HepG2 (cell line): ENCODE measurements around the gene FANCG. TPM values are rescaled to one million over a fixed set of nuclear protein-coding genes. Genes with fewer than 3 reads are reported as not detected.
A peak's percentile ranks its signal among the peaks of the same experiment; 100 is the strongest.

ENCODE experiments used
- ARID2 ChIP-seq: sonication (generic); formaldehyde crosslinking; IDR thresholded peaks from 2 replicates; pipeline ENCODE4 v1.8.1; 2022; ENCODE audit warnings: mild to moderate bottlenecking, missing genetic modification reagents, borderline replicate concordance
- MAZ ChIP-seq, 2 experiments: sonication (generic) in 1 of 2; formaldehyde crosslinking in 1 of 2; IDR thresholded peaks; 2 replicates each; pipeline versions ENCODE4 v1.5.0 to v1.6.1; 2012 to 2020; ENCODE audit warnings: low read depth in 2 of 2, mild to moderate bottlenecking in 2 of 2, borderline replicate concordance in 1 of 2, improper control_type of control experiment in 1 of 2, low read length in 1 of 2, missing genetic modification reagents in 1 of 2, moderate library complexity in 1 of 2
- NCOA5 ChIP-seq: sonication (generic); formaldehyde crosslinking; IDR thresholded peaks from 2 replicates; pipeline ENCODE4 v1.4.0; 2020; ENCODE audit warnings: missing genetic modification reagents
- U2AF1 ChIP-seq: fragments of 200-400 bp; formaldehyde crosslinking; optimal IDR thresholded peaks from 2 replicates; pipeline ENCODE3; 2017; ENCODE audit warnings: mild to moderate bottlenecking, low read depth, low read length
- ZFP90 ChIP-seq: sonication (generic); formaldehyde crosslinking; IDR thresholded peaks from 2 replicates; pipeline ENCODE4 v1.8.0; 2022; ENCODE audit warnings: missing genetic modification reagents, mild to moderate bottlenecking, inconsistent platforms, borderline replicate concordance
- ZNF138 ChIP-seq: sonication (generic); formaldehyde crosslinking; IDR thresholded peaks from 2 replicates; pipeline ENCODE4 v1.5.0; 2020; ENCODE audit warnings: mild to moderate bottlenecking, low read depth, missing genetic modification reagents
- ZNF333 ChIP-seq: sonication (generic); formaldehyde crosslinking; IDR thresholded peaks from 2 replicates; pipeline ENCODE4 v1.4.0; 2020; ENCODE audit warnings: mild to moderate bottlenecking, missing genetic modification reagents, borderline replicate concordance
- ZNF367 ChIP-seq: sonication (generic); formaldehyde crosslinking; IDR thresholded peaks from 2 replicates; pipeline ENCODE4 v1.4.0; 2020; ENCODE audit warnings: missing genetic modification reagents, borderline replicate concordance
- ZNF558 ChIP-seq: sonication (generic); formaldehyde crosslinking; IDR thresholded peaks from 2 replicates; pipeline ENCODE4 v1.9.0; 2022; ENCODE audit warnings: mild to moderate bottlenecking, missing genetic modification reagents, borderline replicate concordance
- ZSCAN20 ChIP-seq: sonication (generic); formaldehyde crosslinking; IDR thresholded peaks from 2 replicates; pipeline ENCODE4 v1.4.0; 2020; ENCODE audit warnings: missing genetic modification reagents, mild to moderate bottlenecking, borderline replicate concordance
- ZZZ3 ChIP-seq: sonication (generic); formaldehyde crosslinking; IDR thresholded peaks from 2 replicates; pipeline ENCODE4 v1.4.0; 2020; ENCODE audit warnings: missing genetic modification reagents, mild to moderate bottlenecking, borderline replicate concordance
- polyA plus RNA-seq, 8 experiments: library from polyadenylated mRNA; depleted of rRNA in 3 of 8; stranded (reverse) in 7 of 8; unstranded in 1 of 8; fragments of >200 nt; fragmentation: Illumina TruSeq in 4 of 8; extraction: Trizol in 4 of 8; gene quantifications; 2 replicates each; pipeline versions ENCODE4 v1.2.1 to v1.2.3, GENCODE V29; 2011 to 2016; ENCODE audit warnings: low read depth in 4 of 8, missing spikeins in 1 of 8, mixed read lengths in 1 of 8; ENCODE audit not compliant: insufficient read depth in 1 of 8
- total RNA-seq, 5 experiments: library from RNA; depleted of rRNA; stranded (reverse); fragments of >200 nt; fragmentation: Illumina TruSeq; extraction: Trizol; gene quantifications; 2 replicates each; pipeline ENCODE4 v1.2.3, GENCODE V29; 2016; ENCODE audit warnings: low read depth in 1 of 5
- TF ChIP-seq, protein P1 (sequence below): sonication (generic); formaldehyde crosslinking; IDR thresholded peaks from 2 replicates; pipeline ENCODE4 v1.9.0; 2022; ENCODE audit warnings: low read depth, missing genetic modification reagents
- TF ChIP-seq, protein P2 (sequence below): sonication (generic); formaldehyde crosslinking; IDR thresholded peaks from 2 replicates; pipeline ENCODE4 v1.8.1; 2023; ENCODE audit warnings: mild to moderate bottlenecking, inconsistent platforms, moderate library complexity, missing genetic modification reagents, borderline replicate concordance
- TF ChIP-seq, protein P3 (sequence below): sonication (generic); formaldehyde crosslinking; IDR thresholded peaks from 2 replicates; pipeline ENCODE4 v1.4.0; 2020; ENCODE audit warnings: mild to moderate bottlenecking, missing genetic modification reagents
- TF ChIP-seq, protein P4 (sequence below): sonication (generic); formaldehyde crosslinking; IDR thresholded peaks from 2 replicates; pipeline ENCODE4 v1.4.0; 2020; ENCODE audit warnings: mild to moderate bottlenecking, missing genetic modification reagents
- TF ChIP-seq, protein P5 (sequence below): sonication (generic); formaldehyde crosslinking; IDR thresholded peaks from 2 replicates; pipeline ENCODE4 v1.5.0; 2020; ENCODE audit warnings: mild to moderate bottlenecking, missing genetic modification reagents

Gene FANCG
- total and polyA plus RNA-seq, 2 of the 13 experiments (the other 11 are each of a cell fraction or from before 2014, with no cell fraction given): 14.4 to 45.1 TPM

DNA sequence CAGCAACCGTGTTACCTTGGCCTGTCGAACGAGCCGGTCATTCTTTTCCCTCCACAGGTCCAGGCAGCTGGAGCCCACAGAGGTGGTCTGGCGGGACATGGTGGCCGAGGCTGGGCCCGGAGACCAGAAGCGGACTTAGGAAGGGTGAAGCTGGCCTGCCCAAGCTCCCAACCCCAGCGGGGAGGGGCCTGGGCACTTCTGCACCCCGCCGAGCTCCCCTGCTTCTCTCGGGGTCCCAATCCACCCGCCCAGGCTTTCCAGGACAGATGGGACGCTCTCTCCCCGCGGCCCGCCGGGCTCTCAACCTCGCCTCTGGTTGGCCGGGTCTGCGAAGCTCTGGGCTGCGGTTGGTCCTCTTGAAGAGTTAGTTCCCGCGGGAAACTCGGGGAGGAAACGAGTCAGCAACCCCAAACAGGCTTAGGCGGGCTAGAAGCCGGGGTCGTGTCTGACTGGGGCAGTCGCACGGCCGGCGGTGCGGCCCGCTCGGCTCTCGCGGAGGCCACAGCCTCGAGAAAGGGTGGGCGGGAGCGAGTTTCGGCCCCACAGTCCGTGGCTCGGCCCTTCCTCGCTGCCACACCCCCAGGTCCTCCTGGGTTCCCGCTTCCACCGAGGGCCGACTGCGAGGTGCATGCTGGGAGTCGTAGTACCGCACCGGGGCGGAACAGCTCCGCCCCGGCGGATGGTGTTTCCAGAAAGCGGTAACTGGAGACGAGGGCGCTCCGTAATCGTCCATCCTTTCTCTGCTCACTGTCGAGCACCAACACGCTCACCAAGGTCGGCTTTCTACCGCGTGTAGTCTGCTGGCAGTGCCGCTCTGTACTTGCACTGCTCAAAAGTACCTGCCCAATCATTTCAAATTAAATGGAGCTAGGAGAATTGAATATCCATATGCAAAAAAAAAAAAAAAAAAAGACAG lies at the start of gene FANCG (continued):
- TF ChIP-seq, protein P1, sequence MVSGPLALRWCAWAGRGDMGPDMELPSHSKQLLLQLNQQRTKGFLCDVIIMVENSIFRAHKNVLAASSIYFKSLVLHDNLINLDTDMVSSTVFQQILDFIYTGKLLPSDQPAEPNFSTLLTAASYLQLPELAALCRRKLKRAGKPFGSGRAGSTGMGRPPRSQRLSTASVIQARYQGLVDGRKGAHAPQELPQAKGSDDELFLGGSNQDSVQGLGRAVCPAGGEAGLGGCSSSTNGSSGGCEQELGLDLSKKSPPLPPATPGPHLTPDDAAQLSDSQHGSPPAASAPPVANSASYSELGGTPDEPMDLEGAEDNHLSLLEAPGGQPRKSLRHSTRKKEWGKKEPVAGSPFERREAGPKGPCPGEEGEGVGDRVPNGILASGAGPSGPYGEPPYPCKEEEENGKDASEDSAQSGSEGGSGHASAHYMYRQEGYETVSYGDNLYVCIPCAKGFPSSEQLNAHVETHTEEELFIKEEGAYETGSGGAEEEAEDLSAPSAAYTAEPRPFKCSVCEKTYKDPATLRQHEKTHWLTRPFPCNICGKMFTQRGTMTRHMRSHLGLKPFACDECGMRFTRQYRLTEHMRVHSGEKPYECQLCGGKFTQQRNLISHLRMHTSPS (CRISPR knock-in tag): 0 out of 2 replicates have a peak, but pooled peaks have one; percentile 46
- no peak for TF ChIP-seq ZNF558 (CRISPR knock-in tag)
- TF ChIP-seq, protein P2, sequence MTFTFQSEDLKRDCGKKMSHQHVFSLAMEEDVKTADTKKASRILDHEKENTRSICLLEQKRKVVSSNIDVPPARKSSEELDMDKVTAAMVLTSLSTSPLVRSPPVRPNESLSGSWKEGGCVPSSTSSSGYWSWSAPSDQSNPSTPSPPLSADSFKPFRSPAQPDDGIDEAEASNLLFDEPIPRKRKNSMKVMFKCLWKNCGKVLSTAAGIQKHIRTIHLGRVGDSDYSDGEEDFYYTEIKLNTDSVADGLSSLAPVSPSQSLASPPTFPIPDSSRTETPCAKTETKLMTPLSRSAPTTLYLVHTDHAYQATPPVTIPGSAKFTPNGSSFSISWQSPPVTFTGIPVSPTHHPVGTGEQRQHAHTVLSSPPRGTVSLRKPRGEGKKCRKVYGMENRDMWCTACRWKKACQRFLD: peak; percentile 72; the same call in 1 of the 2 replicates
- TF ChIP-seq ZNF367 (CRISPR knock-in tag): no peak; the same call in 1 of the 2 replicates
- TF ChIP-seq ZNF138 (CRISPR knock-in tag): no peak
- peak; percentile 32; the same call in 1 of the 2 replicates for TF ChIP-seq ZSCAN20
- TF ChIP-seq, protein P3, sequence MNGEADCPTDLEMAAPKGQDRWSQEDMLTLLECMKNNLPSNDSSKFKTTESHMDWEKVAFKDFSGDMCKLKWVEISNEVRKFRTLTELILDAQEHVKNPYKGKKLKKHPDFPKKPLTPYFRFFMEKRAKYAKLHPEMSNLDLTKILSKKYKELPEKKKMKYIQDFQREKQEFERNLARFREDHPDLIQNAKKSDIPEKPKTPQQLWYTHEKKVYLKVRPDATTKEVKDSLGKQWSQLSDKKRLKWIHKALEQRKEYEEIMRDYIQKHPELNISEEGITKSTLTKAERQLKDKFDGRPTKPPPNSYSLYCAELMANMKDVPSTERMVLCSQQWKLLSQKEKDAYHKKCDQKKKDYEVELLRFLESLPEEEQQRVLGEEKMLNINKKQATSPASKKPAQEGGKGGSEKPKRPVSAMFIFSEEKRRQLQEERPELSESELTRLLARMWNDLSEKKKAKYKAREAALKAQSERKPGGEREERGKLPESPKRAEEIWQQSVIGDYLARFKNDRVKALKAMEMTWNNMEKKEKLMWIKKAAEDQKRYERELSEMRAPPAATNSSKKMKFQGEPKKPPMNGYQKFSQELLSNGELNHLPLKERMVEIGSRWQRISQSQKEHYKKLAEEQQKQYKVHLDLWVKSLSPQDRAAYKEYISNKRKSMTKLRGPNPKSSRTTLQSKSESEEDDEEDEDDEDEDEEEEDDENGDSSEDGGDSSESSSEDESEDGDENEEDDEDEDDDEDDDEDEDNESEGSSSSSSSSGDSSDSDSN (CRISPR knock-in tag): peak; percentile 53
- no peak for TF ChIP-seq ZZZ3 (CRISPR knock-in tag)
- TF ChIP-seq U2AF1: no peak
- TF ChIP-seq ARID2: 0 out of 2 replicates have a peak, but pooled peaks have one; percentile 54
- TF ChIP-seq NCOA5: no peak
- TF ChIP-seq, protein P4, sequence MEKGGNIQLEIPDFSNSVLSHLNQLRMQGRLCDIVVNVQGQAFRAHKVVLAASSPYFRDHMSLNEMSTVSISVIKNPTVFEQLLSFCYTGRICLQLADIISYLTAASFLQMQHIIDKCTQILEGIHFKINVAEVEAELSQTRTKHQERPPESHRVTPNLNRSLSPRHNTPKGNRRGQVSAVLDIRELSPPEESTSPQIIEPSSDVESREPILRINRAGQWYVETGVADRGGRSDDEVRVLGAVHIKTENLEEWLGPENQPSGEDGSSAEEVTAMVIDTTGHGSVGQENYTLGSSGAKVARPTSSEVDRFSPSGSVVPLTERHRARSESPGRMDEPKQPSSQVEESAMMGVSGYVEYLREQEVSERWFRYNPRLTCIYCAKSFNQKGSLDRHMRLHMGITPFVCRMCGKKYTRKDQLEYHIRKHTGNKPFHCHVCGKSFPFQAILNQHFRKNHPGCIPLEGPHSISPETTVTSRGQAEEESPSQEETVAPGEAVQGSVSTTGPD (CRISPR knock-in tag): no peak
- TF ChIP-seq ZFP90 (CRISPR knock-in tag): no peak; the same call in 1 of the 2 replicates
- 0 out of 2 replicates have a peak, but pooled peaks have one; percentile 49 for TF ChIP-seq ZNF333 (CRISPR knock-in tag)
- TF ChIP-seq, protein P5, sequence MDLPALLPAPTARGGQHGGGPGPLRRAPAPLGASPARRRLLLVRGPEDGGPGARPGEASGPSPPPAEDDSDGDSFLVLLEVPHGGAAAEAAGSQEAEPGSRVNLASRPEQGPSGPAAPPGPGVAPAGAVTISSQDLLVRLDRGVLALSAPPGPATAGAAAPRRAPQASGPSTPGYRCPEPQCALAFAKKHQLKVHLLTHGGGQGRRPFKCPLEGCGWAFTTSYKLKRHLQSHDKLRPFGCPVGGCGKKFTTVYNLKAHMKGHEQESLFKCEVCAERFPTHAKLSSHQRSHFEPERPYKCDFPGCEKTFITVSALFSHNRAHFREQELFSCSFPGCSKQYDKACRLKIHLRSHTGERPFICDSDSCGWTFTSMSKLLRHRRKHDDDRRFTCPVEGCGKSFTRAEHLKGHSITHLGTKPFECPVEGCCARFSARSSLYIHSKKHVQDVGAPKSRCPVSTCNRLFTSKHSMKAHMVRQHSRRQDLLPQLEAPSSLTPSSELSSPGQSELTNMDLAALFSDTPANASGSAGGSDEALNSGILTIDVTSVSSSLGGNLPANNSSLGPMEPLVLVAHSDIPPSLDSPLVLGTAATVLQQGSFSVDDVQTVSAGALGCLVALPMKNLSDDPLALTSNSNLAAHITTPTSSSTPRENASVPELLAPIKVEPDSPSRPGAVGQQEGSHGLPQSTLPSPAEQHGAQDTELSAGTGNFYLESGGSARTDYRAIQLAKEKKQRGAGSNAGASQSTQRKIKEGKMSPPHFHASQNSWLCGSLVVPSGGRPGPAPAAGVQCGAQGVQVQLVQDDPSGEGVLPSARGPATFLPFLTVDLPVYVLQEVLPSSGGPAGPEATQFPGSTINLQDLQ (CRISPR knock-in tag): no peak
- no peak for TF ChIP-seq MAZ (IDR thresholded peaks at IDR 0.05; ENCODE audit: borderline replicate concordance, low read depth, low read length)
- peak; percentile 16 for TF ChIP-seq MAZ (CRISPR knock-in tag; IDR thresholded peaks at IDR 0.05; ENCODE audit: low read depth)
